Mucosa of descending colon (tissue), 3 donors: ENCODE measurements around the gene LRRC55. TPM values are rescaled to one million over a fixed set of nuclear protein-coding genes. Genes with fewer than 3 reads are reported as not detected.

ENCODE experiments used
- ATAC-seq: fragments of 200-7000 bp; cut with Tn5 transposase; one replicate; pipeline ENCODE4 v1.9.1; 2020; ENCODE audit warnings: mild to moderate bottlenecking, moderate library complexity
- DNase-seq, 3 donors: peaks; one replicate each; pipeline ENCODE4 v3.0.0-alpha.2; 2020
- H3K36me3 ChIP-seq: fragments of 200-600 bp; one replicate; pipeline ENCODE4 v1.8.0; 2021; ENCODE audit warnings: low read depth, mild to moderate bottlenecking
- H3K4me1 ChIP-seq: fragments of 200-600 bp; one replicate; pipeline ENCODE4 v1.8.0; 2021; ENCODE audit warnings: low read depth, mild to moderate bottlenecking
- H3K4me3 ChIP-seq: fragments of 200-600 bp; one replicate; pipeline ENCODE4 v1.8.0; 2021; ENCODE audit warnings: mild to moderate bottlenecking
- H3K9me3 ChIP-seq: fragments of 200-600 bp; one replicate; pipeline ENCODE4 v1.8.0; 2021; ENCODE audit warnings: mild to moderate bottlenecking
- intact Hi-C, 2 donors: fragments of 100-400 bp; cut with DNase I in 1 of 2; cut with micrococcal nuclease in 1 of 2; formaldehyde crosslinking; loops; one replicate each; pipeline versions ENCODE4 v1.11.0 to v1.11.1; 2022; cut with DNase I, micrococcal nuclease
- total RNA-seq, 3 donors: library from RNA; stranded (reverse); fragmentation: NEBNext Ultra II Directional in 2 of 3; extraction: Animal tissue kit (Norgen Biotek cat#: 25700) in 2 of 3; gene quantifications; one replicate each; pipeline versions ENCODE4 v1.2.1 to v1.2.4, GENCODE V29; 2021 to 2023
- TF ChIP-seq, protein P1 (sequence below): fragments of 200-600 bp; IDR thresholded peaks from one replicate; pipeline ENCODE4 v1.8.0; 2022; ENCODE audit warnings: antibody characterized with exemption, mild to moderate bottlenecking
- donor health status: DM: no; HTN: no; CAD: no; lungs with moderate emphysema.
- donor health status: DM: no; HTN: no; CAD: no.
- donor health status: DM: no; HTN: yes; CAD: no.

Gene LRRC55
- total RNA-seq, 3 donors from 2014 or later = 0.19 to 1.4 TPM; not detected in 1

- Histone ChIP-seq H3K4me3 (no peak overlapping the region), H3K9me3 (no peaks in the 10 kb centered on the region), H3K36me3 (no peaks in the 10 kb centered on the region), H3K4me1 (no peaks in the 10 kb centered on the region)
- no peak for ATAC-seq
- TF ChIP-seq, protein P1, sequence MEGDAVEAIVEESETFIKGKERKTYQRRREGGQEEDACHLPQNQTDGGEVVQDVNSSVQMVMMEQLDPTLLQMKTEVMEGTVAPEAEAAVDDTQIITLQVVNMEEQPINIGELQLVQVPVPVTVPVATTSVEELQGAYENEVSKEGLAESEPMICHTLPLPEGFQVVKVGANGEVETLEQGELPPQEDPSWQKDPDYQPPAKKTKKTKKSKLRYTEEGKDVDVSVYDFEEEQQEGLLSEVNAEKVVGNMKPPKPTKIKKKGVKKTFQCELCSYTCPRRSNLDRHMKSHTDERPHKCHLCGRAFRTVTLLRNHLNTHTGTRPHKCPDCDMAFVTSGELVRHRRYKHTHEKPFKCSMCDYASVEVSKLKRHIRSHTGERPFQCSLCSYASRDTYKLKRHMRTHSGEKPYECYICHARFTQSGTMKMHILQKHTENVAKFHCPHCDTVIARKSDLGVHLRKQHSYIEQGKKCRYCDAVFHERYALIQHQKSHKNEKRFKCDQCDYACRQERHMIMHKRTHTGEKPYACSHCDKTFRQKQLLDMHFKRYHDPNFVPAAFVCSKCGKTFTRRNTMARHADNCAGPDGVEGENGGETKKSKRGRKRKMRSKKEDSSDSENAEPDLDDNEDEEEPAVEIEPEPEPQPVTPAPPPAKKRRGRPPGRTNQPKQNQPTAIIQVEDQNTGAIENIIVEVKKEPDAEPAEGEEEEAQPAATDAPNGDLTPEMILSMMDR = no peak
- no peak for DNase-seq
- intact Hi-C loops = no loop called here
Observed at GRCh38 chr11:57143459-57143858, 38.3 kb upstream of the LRRC55 start.

DNA sequence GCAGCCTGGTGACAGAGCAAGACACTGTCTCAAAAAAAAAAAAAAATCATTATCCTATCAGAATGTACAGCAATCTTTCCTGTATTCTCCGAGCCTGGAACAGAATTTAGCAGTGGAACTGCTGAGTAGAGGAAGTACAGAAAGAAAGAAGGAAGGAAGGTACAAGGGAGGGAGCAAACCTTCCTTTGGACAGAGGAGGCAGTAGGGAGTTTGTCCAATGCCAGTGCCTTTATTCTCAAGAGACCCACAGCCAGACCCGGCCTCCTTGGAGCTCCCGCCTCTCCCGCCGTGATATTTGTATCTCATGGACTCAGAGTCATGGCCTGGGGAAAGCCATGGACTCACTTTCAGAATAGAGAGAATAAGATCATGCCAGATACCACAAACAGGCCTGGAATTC is 37.7 kb upstream of the LRRC55 start:
- intact Hi-C loops = no loop called here
- TF ChIP-seq, protein P1 = no peak

GRCh38 chr11:57144531-57145320 is 37.0 kb upstream of the LRRC55 start:
- Histone ChIP-seq H3K4me3 (no peak overlapping the region), H3K4me1 (no peaks in the 10 kb centered on the region), H3K9me3 (no peaks in the 10 kb centered on the region), H3K36me3 (no peaks in the 10 kb centered on the region)
- ATAC-seq = no peak
- TF ChIP-seq, protein P1 = no peak
- DNase-seq = no peak
- intact Hi-C loops = no loop called here

More for the DNA sequence above, 37.7 kb upstream of the LRRC55 start:
- Histone ChIP-seq H3K4me1 (no peaks in the 10 kb centered on the region), H3K9me3 (no peaks in the 10 kb centered on the region), H3K4me3 (no peak overlapping the region), H3K36me3 (no peaks in the 10 kb centered on the region)
- ATAC-seq (no peak), DNase-seq (no peak)

DNA sequence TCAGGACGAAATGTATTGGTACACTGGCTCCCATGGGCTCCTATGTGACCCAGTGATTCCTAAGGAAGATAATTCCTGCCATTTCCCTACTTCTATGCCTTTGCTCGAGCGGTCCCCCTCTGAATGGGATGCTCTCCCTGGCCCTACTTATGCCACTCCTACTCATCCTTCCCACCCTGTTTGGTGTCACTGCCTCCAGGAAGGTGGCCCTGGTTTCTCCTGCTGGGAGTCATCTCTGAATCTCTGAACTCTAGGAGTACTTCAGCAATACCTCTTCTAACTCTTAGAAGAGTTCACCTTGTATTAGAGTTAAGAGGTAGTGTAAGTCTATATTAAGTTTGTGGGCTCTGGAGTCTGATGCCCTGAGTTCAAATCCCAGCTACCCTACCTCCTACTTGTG is 35.5 kb upstream of the LRRC55 start:
- TF ChIP-seq, protein P1 = no peak
- no peaks in the 10 kb centered on the region for H3K36me3 ChIP-seq
- no peaks in the 10 kb centered on the region for H3K4me1 ChIP-seq
- DNase-seq (no peak), ATAC-seq (no peak)
- intact Hi-C loops = no loop called here
- no peaks in the 10 kb centered on the region for H3K9me3 ChIP-seq
- H3K4me3 ChIP-seq = no peak overlapping the region

DNA sequence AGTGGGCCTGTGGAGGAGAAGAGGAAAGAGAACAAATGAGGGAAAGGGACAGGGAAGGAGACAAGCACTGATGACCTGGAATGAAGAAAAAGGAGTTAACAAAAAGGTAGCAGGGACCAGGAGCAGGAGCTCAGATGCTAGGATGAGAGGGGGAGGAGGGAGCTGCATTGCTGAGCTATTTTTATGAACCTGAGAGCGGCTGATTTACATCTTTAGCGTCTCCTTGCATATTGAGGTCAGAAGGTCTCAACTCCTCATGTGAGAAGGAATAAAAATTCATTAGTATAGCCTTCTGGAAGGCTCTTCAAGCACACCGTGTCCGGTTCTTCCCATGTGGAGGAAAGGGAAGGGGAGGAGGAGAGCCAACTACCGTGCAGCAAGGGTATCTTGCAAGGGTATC is 33.1 kb upstream of the LRRC55 start:
- DNase-seq = no peak
- Histone ChIP-seq H3K36me3 (no peaks in the 10 kb centered on the region), H3K4me3 (no peak overlapping the region), H3K9me3 (no peaks in the 10 kb centered on the region), H3K4me1 (no peaks in the 10 kb centered on the region)
- TF ChIP-seq, protein P1 = no peak
- no peak for ATAC-seq
- intact Hi-C loops = no loop called here
